NB4 (cell line): ENCODE results near the gene ATP5ME.

Source experiments
- DNase-seq: peaks from one replicate; pipeline ENCODE4 v3.0.0; 2010; ENCODE audit warnings: low read depth
- H3K4me3 ChIP-seq: one replicate; pipeline ENCODE4 v1.5.1; 2011; ENCODE audit warnings: mild to moderate bottlenecking, low read depth, low read length, moderate library complexity
- CTCF ChIP-seq: IDR thresholded peaks from one replicate; pipeline ENCODE4 v1.5.1; 2012; ENCODE audit warnings: low read depth, low read length
- MAX ChIP-seq: IDR thresholded peaks from 2 replicates; pipeline ENCODE4 v1.6.1; 2011; ENCODE audit warnings: low read depth, low read length
- MYC ChIP-seq: IDR thresholded peaks from 2 replicates; pipeline ENCODE4 v1.6.1; 2011; ENCODE audit warnings: low read depth, low read length
- POLR2A ChIP-seq: IDR thresholded peaks from 2 replicates; pipeline ENCODE4 v1.6.1; 2011; ENCODE audit warnings: mild to moderate bottlenecking; ENCODE audit not compliant: insufficient read length; ENCODE audit errors: extremely low read depth

Gene ATP5ME

GRCh38 chr4:710916-711315 is 36.8 kb upstream of the ATP5ME start:
- no peak overlapping the region for H3K4me3 ChIP-seq
- no peak for DNase-seq
- TF ChIP-seq MAX = no peak
- TF ChIP-seq POLR2A = no peak
- TF ChIP-seq MYC = no peak
- TF ChIP-seq CTCF = no peak

- H3K4me3 ChIP-seq = no peak overlapping the region
- DNase-seq = no peak
- TF ChIP-seq CTCF (no peak), MYC (no peak), POLR2A (no peak), MAX (no peak)
Measured at GRCh38 chr4:710116-710515, 36.0 kb upstream of the ATP5ME start.

GRCh38 chr4:709348-709747 is 35.3 kb upstream of the ATP5ME start:
- H3K4me3 ChIP-seq = no peak overlapping the region
- no peak for TF ChIP-seq MAX
- no peak for TF ChIP-seq CTCF
- TF ChIP-seq MYC = no peak
- TF ChIP-seq POLR2A = no peak
- no peak for DNase-seq

- no peak for DNase-seq
- no peak overlapping the region for H3K4me3 ChIP-seq
- TF ChIP-seq MAX (no peak), CTCF (no peak), POLR2A (no peak), MYC (no peak)
Measured at GRCh38 chr4:708631-708933, 34.5 kb upstream of the ATP5ME start.

- H3K4me3 ChIP-seq = no peak overlapping the region
- TF ChIP-seq MAX = no peak
- TF ChIP-seq POLR2A = no peak
- TF ChIP-seq CTCF = no peak
- TF ChIP-seq MYC = no peak
- DNase-seq = no peak
Measured at GRCh38 chr4:707929-708630, 34.0 kb upstream of the ATP5ME start.
